Ectodermal cell (in vitro differentiated cells): Measurements from ENCODE around the gene ZP3.
"Not testable (repeated sequence)": the region's sequence is repeated elsewhere in the genome, so short reads cannot be mapped to it uniquely, and the experiment has no call there.

Source experiments
- H3K27ac ChIP-seq: 2 replicates; pipeline ENCODE4 v1.7.0; 2013; ENCODE audit warnings: mild to moderate bottlenecking, low read depth, low read length; ENCODE audit not compliant: insufficient read depth, poor library complexity, severe bottlenecking
- H3K27me3 ChIP-seq: 2 replicates; pipeline ENCODE4 v1.7.0; 2013; ENCODE audit warnings: mild to moderate bottlenecking, low read length; ENCODE audit not compliant: insufficient read depth, control insufficient read depth, poor library complexity, severe bottlenecking
- H3K36me3 ChIP-seq: one replicate; pipeline ENCODE4 v1.7.0; 2013; ENCODE audit warnings: low read length; ENCODE audit not compliant: control insufficient read depth, insufficient read depth
- H3K4me1 ChIP-seq: one replicate; pipeline ENCODE4 v1.7.0; 2013; ENCODE audit warnings: low read length; ENCODE audit not compliant: control insufficient read depth, insufficient read depth
- H3K4me3 ChIP-seq: 2 replicates; pipeline ENCODE4 v1.7.0; 2013; ENCODE audit warnings: low read depth, low read length, control low read depth; ENCODE audit not compliant: insufficient read depth
- H3K9me3 ChIP-seq: 2 replicates; pipeline ENCODE4 v1.7.0; 2013; ENCODE audit warnings: mild to moderate bottlenecking, low read length, moderate library complexity; ENCODE audit not compliant: control insufficient read depth
- WGBS, 2 experiments: methylation state at CpG; one replicate each; pipeline ENCODE4 v1.1.7; 2013; ENCODE audit warnings: missing lambda C conversion rate in 2 of 2; 5-methylcytosine and 5-hydroxymethylcytosine counted together

Gene ZP3

DNA sequence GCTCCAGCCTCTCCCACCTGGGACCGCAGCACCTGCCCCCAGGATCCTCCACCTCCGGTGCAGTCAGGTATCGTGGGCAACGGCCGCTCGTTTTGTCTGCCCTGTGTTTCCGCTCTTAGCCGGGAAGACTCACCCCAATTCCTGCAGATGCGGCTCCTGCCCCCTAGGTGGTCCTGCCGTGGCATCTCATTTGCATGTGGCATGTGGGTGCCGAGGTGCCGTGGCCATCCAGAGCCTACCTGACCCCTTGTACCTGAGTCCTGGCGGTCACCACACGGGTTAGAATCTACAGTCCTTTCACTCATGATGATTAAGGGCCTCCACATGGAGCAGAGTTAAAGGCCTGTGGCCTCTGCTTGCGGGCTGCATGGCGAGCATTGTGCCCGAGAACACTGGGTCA, 58.3 kb downstream of the ZP3 start:
- WGBS, 2 experiments, result 93 to 96% methylated on average over 16 of the region's 17 CpGs
- H3K27me3 ChIP-seq, H3K9me3 ChIP-seq, H3K27ac ChIP-seq, H3K4me3 ChIP-seq, H3K4me1 ChIP-seq, H3K36me3 ChIP-seq: not testable (repeated sequence)

GRCh38 chr7:76484456-76484855, 59.7 kb downstream of the ZP3 start:
- WGBS, 2 experiments, result 95 to 98% methylated on average over 6 of the region's 12 CpGs
- not testable (repeated sequence) for H3K4me1 ChIP-seq, H3K36me3 ChIP-seq, H3K27ac ChIP-seq, H3K27me3 ChIP-seq, H3K9me3 ChIP-seq, H3K4me3 ChIP-seq

DNA sequence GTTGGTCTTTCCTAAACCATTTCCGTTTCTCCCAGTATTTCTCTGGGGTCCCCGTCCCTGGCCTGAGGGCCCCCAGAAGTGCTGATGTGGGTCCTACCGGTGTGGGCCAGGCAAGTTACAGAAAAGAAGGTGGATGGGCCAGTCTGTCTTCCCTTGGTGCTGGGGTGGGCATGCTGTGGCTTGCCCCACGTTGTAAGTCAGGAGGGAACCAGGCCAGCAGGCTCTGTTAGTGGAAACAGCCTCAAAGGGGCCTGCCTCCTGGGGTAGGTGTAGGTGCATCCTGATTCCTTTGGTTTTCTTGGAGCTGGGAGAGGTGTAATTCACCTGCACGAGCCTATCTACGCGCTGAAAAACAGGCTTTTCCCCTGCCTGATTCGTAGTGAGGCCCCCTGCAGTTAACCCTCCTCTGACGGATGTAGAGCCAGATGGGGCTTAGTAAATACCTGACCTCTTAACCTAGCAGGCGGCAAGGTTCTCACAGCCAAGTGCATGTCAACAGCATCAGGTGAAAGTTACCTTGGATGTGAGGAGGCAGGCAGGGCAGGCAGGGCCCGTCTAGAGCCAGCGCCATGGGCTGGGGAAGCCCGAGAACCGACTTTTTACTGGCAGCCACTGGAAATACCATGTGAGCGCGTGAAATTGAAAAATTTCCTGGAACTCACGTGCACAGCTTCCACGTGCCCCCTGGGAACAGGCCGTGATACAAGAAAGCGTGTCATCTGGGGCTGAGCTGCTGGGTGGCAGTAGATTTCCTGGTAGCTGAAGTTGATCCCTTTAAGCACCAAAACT, 61.3 kb downstream of the ZP3 start:
- H3K4me1 ChIP-seq, H3K27ac ChIP-seq, H3K9me3 ChIP-seq, H3K36me3 ChIP-seq, H3K4me3 ChIP-seq, H3K27me3 ChIP-seq: not testable (repeated sequence)
- WGBS, 2 experiments, result 51 to 54% methylated on average over 4 of the region's 20 CpGs

DNA sequence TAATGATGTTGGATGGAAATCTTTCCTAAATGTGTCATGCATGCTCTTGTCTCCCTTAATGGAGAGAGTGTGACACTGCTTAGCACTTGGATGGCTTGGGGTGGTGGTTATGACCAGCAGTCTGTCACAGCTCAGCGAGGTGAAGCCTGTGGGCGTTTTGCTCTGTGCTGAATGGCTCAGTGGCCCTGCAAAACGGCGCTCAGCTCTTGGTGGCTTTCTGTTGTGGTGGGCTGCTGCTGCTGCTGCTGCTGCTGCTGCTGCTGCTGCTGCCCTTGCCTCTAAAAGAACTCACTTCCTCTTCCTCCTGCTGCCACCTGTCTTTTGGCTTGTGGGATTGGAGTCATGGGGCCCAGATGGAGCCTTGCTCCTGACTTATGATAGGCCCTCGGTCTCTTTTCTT, 61.9 kb downstream of the ZP3 start:
- H3K27me3 ChIP-seq, H3K9me3 ChIP-seq, H3K36me3 ChIP-seq, H3K4me3 ChIP-seq, H3K4me1 ChIP-seq, H3K27ac ChIP-seq: not testable (repeated sequence)
- WGBS, 2 experiments, result 83% methylated on average over 2 of the region's 5 CpGs; no CpG with 5 or more reads in 1 of the 2 experiments

DNA sequence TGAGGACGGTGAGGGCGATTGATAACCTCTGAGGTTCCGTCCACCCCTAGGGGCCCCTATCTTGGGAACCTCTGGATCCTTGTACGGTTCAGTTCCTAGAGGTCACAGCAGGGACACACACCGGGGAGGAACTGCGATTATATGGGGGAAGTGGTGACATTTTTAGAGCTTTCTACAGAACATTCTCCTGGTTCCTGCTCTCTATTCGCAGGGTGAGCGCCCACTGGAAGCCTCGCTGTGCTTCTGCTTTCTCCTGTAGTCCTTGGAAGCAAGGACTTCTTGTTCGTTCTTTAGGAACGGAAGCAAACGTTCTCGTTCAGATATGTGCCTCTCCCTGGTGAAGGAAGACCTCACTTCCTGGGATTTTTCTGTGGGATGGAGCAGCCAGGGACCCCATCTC, 63.2 kb downstream of the ZP3 start:
- WGBS, 2 experiments, result 96 to 100% methylated on average over 2 to 3 of the region's 13 CpGs
- H3K27ac ChIP-seq, H3K36me3 ChIP-seq, H3K4me1 ChIP-seq, H3K9me3 ChIP-seq, H3K4me3 ChIP-seq, H3K27me3 ChIP-seq: not testable (repeated sequence)
